Neural progenitor cell (in vitro differentiated cells): Measurements from ENCODE around the gene TWNK.

ENCODE experiments used
- EZH2phosphoT487 ChIP-seq: fragments of 200-600 bp; sonication (generic); IDR thresholded peaks from 2 replicates; pipeline ENCODE4 v1.6.1; 2017; ENCODE audit warnings: antibody characterized with exemption
- TF ChIP-seq, protein P1 (sequence below): fragments of 200-600 bp; sonication (generic); IDR thresholded peaks from 2 replicates; pipeline ENCODE4 v1.5.1; 2017; ENCODE audit warnings: antibody characterized with exemption, mild to moderate bottlenecking

DNA sequence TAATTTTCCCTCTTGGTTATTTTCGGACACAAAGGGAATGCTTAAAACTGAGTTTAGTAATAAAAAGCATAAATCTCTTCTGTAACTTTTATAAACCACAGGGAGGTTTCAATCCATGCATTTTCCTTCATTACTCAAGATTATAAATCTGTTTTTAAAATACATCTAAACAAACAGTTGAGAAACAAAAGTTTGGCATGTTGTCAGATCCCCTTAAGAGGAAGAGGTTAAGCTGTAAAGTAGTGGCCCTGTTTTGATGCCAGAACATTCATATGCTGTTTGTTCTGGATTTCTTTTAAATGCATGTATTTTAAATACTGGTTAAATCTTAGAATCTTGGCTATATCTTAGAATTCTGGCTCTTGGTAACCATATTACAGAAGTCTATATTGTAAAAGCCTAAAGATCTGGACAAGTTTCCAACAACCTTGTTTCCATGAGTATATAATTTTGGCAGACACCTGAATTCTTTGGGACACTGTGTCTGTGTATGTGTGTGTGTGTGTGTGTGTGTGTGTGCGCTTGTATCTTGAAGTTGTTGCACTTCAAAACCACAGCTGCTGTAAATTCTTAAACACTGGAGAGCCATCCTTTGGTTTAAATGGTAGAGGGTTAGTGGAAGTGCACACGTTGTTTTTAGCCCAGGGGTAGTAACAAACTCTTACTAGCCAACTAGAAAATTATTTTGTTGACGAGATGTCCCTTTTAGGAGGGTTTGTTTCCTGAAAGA, 24.8 kb upstream of the TWNK start:
- TF ChIP-seq, protein P1, sequence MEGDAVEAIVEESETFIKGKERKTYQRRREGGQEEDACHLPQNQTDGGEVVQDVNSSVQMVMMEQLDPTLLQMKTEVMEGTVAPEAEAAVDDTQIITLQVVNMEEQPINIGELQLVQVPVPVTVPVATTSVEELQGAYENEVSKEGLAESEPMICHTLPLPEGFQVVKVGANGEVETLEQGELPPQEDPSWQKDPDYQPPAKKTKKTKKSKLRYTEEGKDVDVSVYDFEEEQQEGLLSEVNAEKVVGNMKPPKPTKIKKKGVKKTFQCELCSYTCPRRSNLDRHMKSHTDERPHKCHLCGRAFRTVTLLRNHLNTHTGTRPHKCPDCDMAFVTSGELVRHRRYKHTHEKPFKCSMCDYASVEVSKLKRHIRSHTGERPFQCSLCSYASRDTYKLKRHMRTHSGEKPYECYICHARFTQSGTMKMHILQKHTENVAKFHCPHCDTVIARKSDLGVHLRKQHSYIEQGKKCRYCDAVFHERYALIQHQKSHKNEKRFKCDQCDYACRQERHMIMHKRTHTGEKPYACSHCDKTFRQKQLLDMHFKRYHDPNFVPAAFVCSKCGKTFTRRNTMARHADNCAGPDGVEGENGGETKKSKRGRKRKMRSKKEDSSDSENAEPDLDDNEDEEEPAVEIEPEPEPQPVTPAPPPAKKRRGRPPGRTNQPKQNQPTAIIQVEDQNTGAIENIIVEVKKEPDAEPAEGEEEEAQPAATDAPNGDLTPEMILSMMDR, result no peak
- TF ChIP-seq EZH2phosphoT487, result no peak
